GM23338 (cell line): ENCODE measurements around the gene MEIOB. TPM values are rescaled to one million over a fixed set of nuclear protein-coding genes. Genes with fewer than 3 reads are reported as not detected.

ENCODE experiments used
- ATAC-seq: fragments of 200-7000 bp; cut with Tn5 transposase; 3 replicates; pipeline ENCODE4 v1.9.1; 2020
- DNase-seq: peaks from one replicate; pipeline ENCODE4 v3.0.0-alpha.2; 2015; ENCODE audit warnings: low spot score
- H2AFZ ChIP-seq: fragments of 200-600 bp; sonication (generic); 2 replicates; pipeline ENCODE4 v1.8.0; 2016; ENCODE audit warnings: antibody characterized with exemption, mild to moderate bottlenecking, moderate library complexity
- H3F3A ChIP-seq: fragments of 200-600 bp; sonication (generic); replicated peaks from 2 replicates; pipeline ENCODE4 v1.8.0; 2017; ENCODE audit warnings: antibody characterized with exemption, mixed run types, low read depth
- H3K27ac ChIP-seq: fragments of 200-600 bp; sonication (generic); 2 replicates; pipeline ENCODE4 v1.6.1; 2016; ENCODE audit warnings: low read depth
- H3K27me3 ChIP-seq: fragments of 200-600 bp; sonication (generic); 2 replicates; pipeline ENCODE4 v1.8.0; 2016; ENCODE audit warnings: mild to moderate bottlenecking, mixed run types, moderate library complexity; ENCODE audit not compliant: insufficient read depth
- H3K36me3 ChIP-seq: fragments of 200-600 bp; sonication (generic); 2 replicates; pipeline ENCODE4 v1.8.0; 2016; ENCODE audit warnings: mild to moderate bottlenecking; ENCODE audit not compliant: insufficient read depth
- H3K4me1 ChIP-seq: fragments of 200-600 bp; sonication (generic); 2 replicates; pipeline ENCODE4 v1.8.0; 2016; ENCODE audit warnings: mild to moderate bottlenecking, moderate library complexity; ENCODE audit not compliant: insufficient read depth
- H3K4me2 ChIP-seq: fragments of 200-600 bp; sonication (generic); 2 replicates; pipeline ENCODE4 v1.7.1; 2017; ENCODE audit warnings: mixed run types
- H3K4me3 ChIP-seq: fragments of 200-600 bp; sonication (generic); 2 replicates; pipeline ENCODE4 v1.6.1; 2016; ENCODE audit warnings: mixed run types
- H3K79me2 ChIP-seq: fragments of 200-600 bp; sonication (generic); replicated peaks from 2 replicates; pipeline ENCODE4 v1.8.0; 2017; ENCODE audit warnings: mild to moderate bottlenecking; ENCODE audit not compliant: insufficient read depth
- H3K9me2 ChIP-seq: fragments of 200-600 bp; sonication (generic); 2 replicates; pipeline ENCODE4 v1.8.0; 2017; ENCODE audit not compliant: insufficient read depth
- H4K20me1 ChIP-seq: fragments of 200-600 bp; sonication (generic); replicated peaks from 2 replicates; pipeline ENCODE4 v1.8.0; 2017; ENCODE audit warnings: mild to moderate bottlenecking; ENCODE audit not compliant: insufficient read depth
- H3K27ac Mint-ChIP-seq: 2 replicates; pipeline ENCODE4 v1.8.0; 2020; ENCODE audit warnings: inconsistent platforms, mild to moderate bottlenecking, moderate library complexity, mixed read lengths
- H3K27me3 Mint-ChIP-seq: 3 replicates; pipeline ENCODE4 v1.8.0; 2022; ENCODE audit warnings: low read depth, mild to moderate bottlenecking, moderate library complexity, mixed read lengths, inconsistent platforms; ENCODE audit not compliant: insufficient read depth, poor library complexity
- H3K36me3 Mint-ChIP-seq: 3 replicates; pipeline ENCODE4 v1.8.0; 2021; ENCODE audit warnings: low read depth, mild to moderate bottlenecking, inconsistent platforms, moderate library complexity, mixed read lengths
- H3K4me1 Mint-ChIP-seq: 3 replicates; pipeline ENCODE4 v1.8.0; 2020; ENCODE audit warnings: mild to moderate bottlenecking, inconsistent platforms, mixed read lengths
- H3K4me3 Mint-ChIP-seq: 3 replicates; pipeline ENCODE4 v1.8.0; 2021; ENCODE audit warnings: moderate library complexity, mild to moderate bottlenecking, inconsistent platforms, mixed read lengths
- H3K9me3 Mint-ChIP-seq: 3 replicates; pipeline ENCODE4 v1.8.0; 2020; ENCODE audit warnings: moderate library complexity, mild to moderate bottlenecking, inconsistent platforms, mixed read lengths
- CREB1 ChIP-seq: fragments of 250-450 bp; sonication (Bioruptor Pico); IDR thresholded peaks from 2 replicates; pipeline ENCODE4 v1.5.0; 2020; ENCODE audit warnings: low read depth, mild to moderate bottlenecking, moderate library complexity
- EZH2 ChIP-seq: fragments of 200-600 bp; sonication (generic); IDR thresholded peaks from one replicate; pipeline ENCODE4 v1.8.0; 2017; ENCODE audit warnings: antibody characterized with exemption, mild to moderate bottlenecking, low read depth; ENCODE audit not compliant: unreplicated experiment
- EZH2phosphoT487 ChIP-seq: fragments of 200-600 bp; sonication (generic); IDR thresholded peaks from one replicate; pipeline ENCODE4 v1.8.1; 2018; ENCODE audit warnings: antibody characterized with exemption; ENCODE audit not compliant: unreplicated experiment
- JUNB ChIP-seq: IDR thresholded peaks from one replicate; pipeline ENCODE4 v1.6.1; 2016; ENCODE audit warnings: antibody characterized with exemption; ENCODE audit not compliant: unreplicated experiment
- NANOG ChIP-seq: IDR thresholded peaks from 2 replicates; pipeline ENCODE4 v1.6.1; 2016; ENCODE audit warnings: antibody characterized with exemption, borderline replicate concordance
- POLR2AphosphoS5 ChIP-seq: IDR thresholded peaks from 2 replicates; pipeline ENCODE4 v1.6.1; 2016; ENCODE audit warnings: antibody characterized with exemption, low read depth
- STAT1 ChIP-seq: IDR thresholded peaks from one replicate; pipeline ENCODE4 v1.6.1; 2016; ENCODE audit warnings: antibody characterized with exemption; ENCODE audit not compliant: unreplicated experiment
- ZNF331 ChIP-seq: fragments of 250-450 bp; sonication (Bioruptor Pico); IDR thresholded peaks from 2 replicates; pipeline ENCODE4 v1.5.0; 2020; ENCODE audit warnings: low read depth, mild to moderate bottlenecking, moderate library complexity
- polyA plus RNA-seq: library from polyadenylated mRNA; unstranded; fragments of >200 nt; fragmentation: Nextera tagmentation; extraction: Ambion mirVana; gene quantifications from 2 replicates; pipeline ENCODE4 v1.2.1, GENCODE V29; 2016
- total RNA-seq: library from RNA; depleted of rRNA; stranded (reverse); fragments of >200 nt; shearing (Covaris generic); gene quantifications from 2 replicates; pipeline ENCODE4 v1.2.3, GENCODE V29; 2014
- TF ChIP-seq, protein P1 (sequence below), 2 experiments: fragments of 200-600 bp in 1 of 2; sonication (generic) in 1 of 2; conservative IDR thresholded peaks; 2 replicates each; pipeline versions ENCODE4 v1.5.1 to v1.6.1; 2016 to 2017; ENCODE audit warnings: antibody characterized with exemption in 2 of 2, low read depth in 2 of 2, mild to moderate bottlenecking in 2 of 2, moderate library complexity in 1 of 2
- TF ChIP-seq, protein P2 (sequence below): IDR thresholded peaks from 2 replicates; pipeline ENCODE4 v1.6.1; 2016; ENCODE audit warnings: antibody characterized with exemption
- TF ChIP-seq, protein P3 (sequence below): IDR thresholded peaks from one replicate; pipeline ENCODE4 v1.6.1; 2018; ENCODE audit warnings: antibody characterized with exemption; ENCODE audit not compliant: unreplicated experiment

The MEIOB gene
- total and polyA plus RNA-seq, 2 experiments from 2014 or later: 7.3 to 8.7 TPM

DNA sequence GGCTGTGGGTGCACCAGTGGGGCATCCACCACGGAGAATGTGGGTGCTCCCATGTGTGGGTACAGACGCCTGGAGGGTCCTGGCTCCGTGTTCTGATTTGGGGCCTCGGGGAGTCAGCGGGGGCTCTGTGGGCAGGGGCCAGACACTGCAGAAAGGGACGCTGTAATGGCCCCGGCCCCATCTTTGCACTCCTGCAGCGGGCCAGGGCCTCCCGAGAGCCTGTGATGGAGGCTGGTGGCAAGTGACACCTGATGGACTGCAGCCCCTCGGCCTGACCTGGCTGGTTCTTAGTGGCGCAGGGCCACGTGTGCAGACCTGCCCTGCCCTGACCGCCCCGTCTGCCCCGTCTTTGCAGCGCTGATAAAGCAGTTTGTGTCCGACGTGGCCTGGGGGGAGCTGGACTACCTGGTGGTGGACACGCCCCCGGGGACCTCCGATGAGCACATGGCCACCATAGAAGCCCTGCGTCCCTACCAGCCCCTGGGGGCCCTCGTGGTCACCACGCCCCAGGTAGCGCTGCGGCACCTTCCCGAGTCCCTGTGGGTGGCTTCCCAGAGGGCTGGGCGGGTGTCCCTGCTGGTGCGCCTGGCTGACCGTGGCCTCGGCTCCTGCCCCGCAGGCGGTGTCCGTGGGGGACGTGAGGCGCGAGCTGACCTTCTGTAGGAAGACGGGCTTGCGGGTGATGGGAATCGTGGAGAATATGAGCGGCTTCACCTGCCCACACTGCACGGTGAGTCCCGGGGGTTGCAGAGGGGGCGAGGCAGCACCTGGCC lies 84.5 kb downstream of the MEIOB start:
- no peak for DNase-seq
- H3K4me3 ChIP-seq: no peak overlapping the region
- H3K4me1 ChIP-seq: no peaks in the 10 kb centered on the region
- H2AFZ ChIP-seq: no peak overlapping the region
- H3K27ac ChIP-seq: no peak overlapping the region
- Mint-ChIP-seq H3K27ac (no peak overlapping the region), H3K27me3 (peaks cover 13% of the 10 kb centered on the region), H3K36me3 (peaks cover 9% of the 10 kb centered on the region; the same call in 2 of the 3 replicates), H3K9me3 (peaks cover 2% of the 10 kb centered on the region; the same call in 1 of the 3 replicates), H3K4me3 (no peak overlapping the region), H3K4me1 (no peaks in the 10 kb centered on the region)
- TF ChIP-seq, protein P1, sequence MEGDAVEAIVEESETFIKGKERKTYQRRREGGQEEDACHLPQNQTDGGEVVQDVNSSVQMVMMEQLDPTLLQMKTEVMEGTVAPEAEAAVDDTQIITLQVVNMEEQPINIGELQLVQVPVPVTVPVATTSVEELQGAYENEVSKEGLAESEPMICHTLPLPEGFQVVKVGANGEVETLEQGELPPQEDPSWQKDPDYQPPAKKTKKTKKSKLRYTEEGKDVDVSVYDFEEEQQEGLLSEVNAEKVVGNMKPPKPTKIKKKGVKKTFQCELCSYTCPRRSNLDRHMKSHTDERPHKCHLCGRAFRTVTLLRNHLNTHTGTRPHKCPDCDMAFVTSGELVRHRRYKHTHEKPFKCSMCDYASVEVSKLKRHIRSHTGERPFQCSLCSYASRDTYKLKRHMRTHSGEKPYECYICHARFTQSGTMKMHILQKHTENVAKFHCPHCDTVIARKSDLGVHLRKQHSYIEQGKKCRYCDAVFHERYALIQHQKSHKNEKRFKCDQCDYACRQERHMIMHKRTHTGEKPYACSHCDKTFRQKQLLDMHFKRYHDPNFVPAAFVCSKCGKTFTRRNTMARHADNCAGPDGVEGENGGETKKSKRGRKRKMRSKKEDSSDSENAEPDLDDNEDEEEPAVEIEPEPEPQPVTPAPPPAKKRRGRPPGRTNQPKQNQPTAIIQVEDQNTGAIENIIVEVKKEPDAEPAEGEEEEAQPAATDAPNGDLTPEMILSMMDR (conservative IDR thresholded peaks at IDR 0.05; ENCODE audit: low read depth in 2 of 2): no peak
- TF ChIP-seq POLR2AphosphoS5: no peak
- TF ChIP-seq STAT1: no peak
- TF ChIP-seq JUNB: no peak
- TF ChIP-seq EZH2phosphoT487: no peak
- TF ChIP-seq, protein P2, sequence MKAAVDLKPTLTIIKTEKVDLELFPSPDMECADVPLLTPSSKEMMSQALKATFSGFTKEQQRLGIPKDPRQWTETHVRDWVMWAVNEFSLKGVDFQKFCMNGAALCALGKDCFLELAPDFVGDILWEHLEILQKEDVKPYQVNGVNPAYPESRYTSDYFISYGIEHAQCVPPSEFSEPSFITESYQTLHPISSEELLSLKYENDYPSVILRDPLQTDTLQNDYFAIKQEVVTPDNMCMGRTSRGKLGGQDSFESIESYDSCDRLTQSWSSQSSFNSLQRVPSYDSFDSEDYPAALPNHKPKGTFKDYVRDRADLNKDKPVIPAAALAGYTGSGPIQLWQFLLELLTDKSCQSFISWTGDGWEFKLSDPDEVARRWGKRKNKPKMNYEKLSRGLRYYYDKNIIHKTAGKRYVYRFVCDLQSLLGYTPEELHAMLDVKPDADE: no peak
- no peak for TF ChIP-seq EZH2
- TF ChIP-seq CREB1 (CRISPR knock-in tag): no peak
- ATAC-seq: no peak
- peaks cover 35% of the 10 kb centered on the region for H3K79me2 ChIP-seq
- no peaks in the 10 kb centered on the region for H3K9me2 ChIP-seq
- H4K20me1 ChIP-seq: peaks cover 14% of the 10 kb centered on the region
- H3K36me3 ChIP-seq: no peaks in the 10 kb centered on the region
- no peak overlapping the region for H3K4me2 ChIP-seq
- no peaks in the 10 kb centered on the region for H3K27me3 ChIP-seq
- no peaks in the 10 kb centered on the region for H3F3A ChIP-seq

- Histone ChIP-seq H3K4me2 (no peak overlapping the region), H3K79me2 (peaks cover 35% of the 10 kb centered on the region), H3K36me3 (no peaks in the 10 kb centered on the region), H3K4me3 (no peak overlapping the region), H3K27ac (no peak overlapping the region), H3K9me2 (no peaks in the 10 kb centered on the region), H3K27me3 (no peaks in the 10 kb centered on the region), H3F3A (no peaks in the 10 kb centered on the region), H4K20me1 (peaks cover 14% of the 10 kb centered on the region), H3K4me1 (no peaks in the 10 kb centered on the region), H2AFZ (no peak overlapping the region)
- ATAC-seq: no peak
- peaks cover 2% of the 10 kb centered on the region; the same call in 1 of the 3 replicates for H3K9me3 Mint-ChIP-seq
- no peak overlapping the region for H3K4me3 Mint-ChIP-seq
- no peak overlapping the region for H3K27ac Mint-ChIP-seq
- DNase-seq: no peak
- peaks cover 9% of the 10 kb centered on the region; the same call in 2 of the 3 replicates for H3K36me3 Mint-ChIP-seq
- H3K4me1 Mint-ChIP-seq: no peaks in the 10 kb centered on the region
- peaks cover 15% of the 10 kb centered on the region for H3K27me3 Mint-ChIP-seq
- TF ChIP-seq NANOG (no peak), JUNB (no peak), EZH2 (no peak), CREB1 (CRISPR knock-in tag) (no peak), ZNF331 (CRISPR knock-in tag) (no peak)
- TF ChIP-seq, protein P1 (conservative IDR thresholded peaks at IDR 0.05; ENCODE audit: low read depth in 2 of 2): no peak
- TF ChIP-seq, protein P3, sequence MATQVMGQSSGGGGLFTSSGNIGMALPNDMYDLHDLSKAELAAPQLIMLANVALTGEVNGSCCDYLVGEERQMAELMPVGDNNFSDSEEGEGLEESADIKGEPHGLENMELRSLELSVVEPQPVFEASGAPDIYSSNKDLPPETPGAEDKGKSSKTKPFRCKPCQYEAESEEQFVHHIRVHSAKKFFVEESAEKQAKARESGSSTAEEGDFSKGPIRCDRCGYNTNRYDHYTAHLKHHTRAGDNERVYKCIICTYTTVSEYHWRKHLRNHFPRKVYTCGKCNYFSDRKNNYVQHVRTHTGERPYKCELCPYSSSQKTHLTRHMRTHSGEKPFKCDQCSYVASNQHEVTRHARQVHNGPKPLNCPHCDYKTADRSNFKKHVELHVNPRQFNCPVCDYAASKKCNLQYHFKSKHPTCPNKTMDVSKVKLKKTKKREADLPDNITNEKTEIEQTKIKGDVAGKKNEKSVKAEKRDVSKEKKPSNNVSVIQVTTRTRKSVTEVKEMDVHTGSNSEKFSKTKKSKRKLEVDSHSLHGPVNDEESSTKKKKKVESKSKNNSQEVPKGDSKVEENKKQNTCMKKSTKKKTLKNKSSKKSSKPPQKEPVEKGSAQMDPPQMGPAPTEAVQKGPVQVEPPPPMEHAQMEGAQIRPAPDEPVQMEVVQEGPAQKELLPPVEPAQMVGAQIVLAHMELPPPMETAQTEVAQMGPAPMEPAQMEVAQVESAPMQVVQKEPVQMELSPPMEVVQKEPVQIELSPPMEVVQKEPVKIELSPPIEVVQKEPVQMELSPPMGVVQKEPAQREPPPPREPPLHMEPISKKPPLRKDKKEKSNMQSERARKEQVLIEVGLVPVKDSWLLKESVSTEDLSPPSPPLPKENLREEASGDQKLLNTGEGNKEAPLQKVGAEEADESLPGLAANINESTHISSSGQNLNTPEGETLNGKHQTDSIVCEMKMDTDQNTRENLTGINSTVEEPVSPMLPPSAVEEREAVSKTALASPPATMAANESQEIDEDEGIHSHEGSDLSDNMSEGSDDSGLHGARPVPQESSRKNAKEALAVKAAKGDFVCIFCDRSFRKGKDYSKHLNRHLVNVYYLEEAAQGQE: no peak
Observed at GRCh38 chr16:1787056-1787321, 85.0 kb downstream of the MEIOB start.
